Measurements from ENCODE around the gene ADAMTSL3.
"Not testable (repeated sequence)": the region's sequence is repeated elsewhere in the genome, so short reads cannot be mapped to it uniquely, and the experiment has no call there.

ADAMTSL3 gene

DNA sequence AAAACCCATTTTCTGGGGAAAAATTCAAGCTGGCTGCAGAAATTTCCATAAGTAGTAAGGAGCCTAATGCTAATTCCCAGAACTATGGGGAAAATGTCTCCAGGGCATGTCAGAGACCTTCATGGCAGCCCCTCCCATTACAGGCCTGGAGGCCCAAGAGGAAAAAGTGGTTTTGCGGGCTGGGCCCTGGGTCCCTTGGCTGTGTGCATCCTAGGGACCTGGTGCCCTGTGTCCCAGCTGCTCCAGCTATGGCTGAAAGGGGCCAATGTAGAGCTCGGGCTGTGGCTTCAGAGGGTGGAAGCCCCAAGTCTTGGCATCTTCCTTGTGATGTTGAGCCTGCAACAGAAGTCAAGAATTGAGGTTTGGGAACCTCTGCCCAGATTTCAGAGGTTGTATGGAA, 48.4 kb downstream of the ADAMTSL3 start:
- not testable (repeated sequence) for DNase-seq (ENCODE audit: low read depth in 2 of 2)

DNA sequence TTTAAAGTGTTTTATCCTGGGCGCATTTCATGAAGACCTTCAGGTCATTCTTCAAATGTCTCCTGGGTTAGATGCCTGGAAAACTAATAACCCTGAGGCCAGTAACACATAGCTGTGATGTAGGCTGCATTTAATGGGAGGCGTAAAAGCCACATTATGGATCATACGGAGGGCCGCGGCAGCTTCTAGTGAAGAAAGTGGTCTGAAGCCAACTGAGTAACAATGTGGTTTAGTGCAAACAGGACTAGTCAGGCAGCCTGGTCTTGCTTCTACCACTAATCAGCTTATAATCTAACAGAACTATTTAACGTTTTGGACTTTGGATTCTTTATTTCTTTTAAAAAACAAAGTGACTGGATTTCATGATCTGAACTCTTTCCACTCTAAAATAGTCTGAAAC, 54.4 kb downstream of the ADAMTSL3 start:
- no peak for DNase-seq (ENCODE audit: low read depth in 2 of 2)

DNA sequence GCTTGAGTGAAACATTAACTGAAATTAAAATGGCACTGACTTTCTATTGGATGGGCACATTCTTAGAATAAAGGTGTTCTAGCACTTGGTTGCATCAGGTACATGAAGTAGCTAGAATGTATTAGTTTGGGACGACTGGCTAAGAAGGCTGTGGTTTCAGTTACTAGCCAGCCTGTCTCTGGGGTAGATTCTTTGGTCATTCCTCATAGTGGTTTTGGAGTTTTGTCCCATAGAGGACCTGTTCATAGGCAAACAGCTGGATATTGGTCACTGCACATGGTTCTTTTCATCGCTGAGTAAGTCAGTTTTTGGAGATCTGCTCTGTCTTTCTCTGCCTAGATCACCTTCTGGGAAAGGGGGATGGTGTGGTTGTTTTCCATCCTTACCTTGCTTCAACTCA, 55.3 kb downstream of the ADAMTSL3 start:
- DNase-seq (ENCODE audit: low read depth in 2 of 2) = no peak

DNA sequence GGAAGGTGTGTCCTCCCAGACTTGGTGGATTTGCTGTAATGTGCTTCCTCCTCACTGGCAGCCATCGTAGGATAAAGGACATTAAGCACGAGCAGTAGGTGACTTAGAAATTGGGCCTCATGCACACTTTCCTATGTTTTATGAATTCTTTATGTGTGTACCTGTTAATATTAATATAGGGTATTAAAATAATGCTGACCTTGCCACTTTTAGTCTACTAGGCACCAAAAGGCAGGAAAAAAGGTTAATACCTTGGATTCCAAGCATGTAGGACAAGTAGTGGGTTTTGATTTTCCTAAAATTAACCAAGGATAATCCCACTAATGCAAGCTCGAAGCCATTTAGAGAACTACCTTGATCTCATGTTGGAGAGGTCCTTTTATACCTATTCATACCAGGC, 55.9 kb downstream of the ADAMTSL3 start:
- no peak for DNase-seq (ENCODE audit: low read depth in 2 of 2)

DNA sequence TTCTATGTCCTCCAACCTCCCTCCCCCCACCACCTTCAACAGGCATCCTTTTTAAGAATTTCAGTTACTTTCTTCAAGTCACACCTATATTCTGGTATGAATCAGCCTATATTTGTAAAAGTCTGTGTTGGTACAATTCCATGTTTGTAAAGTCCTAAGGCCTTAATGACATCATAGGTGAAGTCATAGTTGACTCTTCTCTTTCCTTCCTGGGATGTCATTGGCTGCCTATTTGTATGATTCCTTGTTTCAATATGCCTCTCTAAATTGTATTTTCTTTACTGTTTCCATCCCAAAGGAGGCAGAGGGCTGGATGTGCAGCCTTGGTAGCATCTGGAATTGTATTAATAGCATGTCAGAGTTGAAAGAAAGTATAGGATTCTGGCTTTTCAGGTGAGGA, 56.5 kb downstream of the ADAMTSL3 start:
- no peak for DNase-seq (ENCODE audit: low read depth in 2 of 2)

DNA sequence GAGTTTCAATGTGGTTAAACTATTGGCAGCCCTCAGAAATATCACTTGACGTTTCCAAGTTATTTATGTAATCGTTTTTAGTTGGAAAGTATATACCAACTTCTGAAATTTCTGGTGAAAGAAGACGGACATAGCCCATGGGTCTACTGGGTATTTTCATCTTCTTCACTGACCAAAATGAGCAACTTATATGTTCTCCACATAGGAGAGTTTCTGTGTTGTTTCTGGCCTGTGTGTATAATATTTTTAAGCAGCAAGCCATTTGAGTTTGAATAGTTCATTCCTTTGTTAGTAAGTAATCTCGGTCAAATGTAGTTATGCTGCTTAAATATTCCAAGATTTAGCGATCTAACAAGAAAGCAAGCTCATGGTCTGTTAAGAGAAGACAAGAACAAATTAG, 57.3 kb downstream of the ADAMTSL3 start:
- no peak for DNase-seq (ENCODE audit: low read depth in 2 of 2)

DNA sequence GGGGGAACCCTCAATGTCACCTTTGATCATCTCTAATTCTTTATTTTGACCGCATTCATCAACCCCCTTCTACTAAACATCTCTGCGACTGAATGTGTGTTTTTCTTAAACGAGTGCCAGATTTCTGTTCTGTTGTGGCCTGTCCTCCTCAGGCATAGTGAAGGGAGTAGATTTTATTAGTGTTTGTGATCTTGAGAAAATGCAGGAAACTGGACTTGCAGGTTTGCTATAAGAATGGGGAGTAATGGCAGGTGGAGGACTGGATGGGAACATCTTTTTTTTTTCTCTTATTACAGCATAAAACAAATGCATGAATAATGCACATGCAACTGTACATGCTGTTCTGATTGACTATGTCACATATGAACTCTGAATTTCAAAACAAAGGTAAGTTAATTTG, 59.3 kb downstream of the ADAMTSL3 start:
- no peak for DNase-seq (ENCODE audit: low read depth in 2 of 2)

DNA sequence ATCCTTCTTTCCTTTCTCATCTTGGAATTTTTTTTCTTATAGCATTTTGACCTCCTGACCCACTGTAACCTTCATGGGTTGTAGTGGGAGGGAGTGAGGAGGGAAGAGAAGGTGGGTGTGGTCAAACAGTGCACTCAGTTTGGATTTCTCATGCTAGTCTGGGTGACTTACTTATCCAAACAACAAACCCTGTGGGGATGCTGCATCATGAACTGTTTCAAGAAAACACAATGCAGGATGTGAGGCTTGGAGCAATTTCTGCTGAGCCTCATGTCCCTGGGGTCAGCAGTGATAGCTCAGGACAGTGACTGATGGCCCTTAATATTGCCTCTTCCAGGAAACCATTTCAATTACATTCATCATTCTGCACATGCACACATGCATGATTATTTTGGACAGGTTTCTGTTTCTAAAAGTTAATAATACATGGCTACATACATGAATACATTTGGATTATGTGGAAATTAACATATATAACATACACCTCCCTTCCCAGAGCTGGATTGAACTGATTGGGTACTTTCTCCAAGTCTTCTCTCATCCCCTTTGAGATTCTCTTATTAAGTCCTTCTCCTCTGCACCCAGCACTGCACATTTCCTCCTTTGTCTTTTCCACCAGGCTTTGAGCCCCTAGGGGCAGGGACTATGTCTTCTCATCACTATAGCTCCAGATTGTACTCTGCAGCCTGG, 61.2 kb downstream of the ADAMTSL3 start:
- DNase-seq (ENCODE audit: low read depth in 2 of 2) = no peak

DNA sequence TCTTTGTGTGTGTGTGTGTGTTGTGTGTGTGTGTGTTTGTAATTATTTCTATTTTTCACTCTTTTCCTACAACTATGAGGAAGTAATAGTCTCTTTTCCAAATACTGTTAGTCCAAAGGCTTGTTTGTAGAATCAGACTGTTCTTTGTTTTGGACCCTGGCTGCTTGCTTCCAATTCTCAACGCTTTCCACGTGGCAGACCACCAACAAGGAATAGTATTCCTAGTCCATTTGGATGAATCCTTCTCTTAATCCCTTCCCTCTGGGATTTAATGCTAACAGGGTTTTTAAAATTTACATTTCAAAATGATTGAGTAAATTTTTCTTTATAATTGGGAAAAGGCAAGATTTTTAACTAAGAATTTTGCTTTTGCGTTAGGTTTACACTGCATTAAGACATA, 62.7 kb downstream of the ADAMTSL3 start:
- DNase-seq (ENCODE audit: low read depth in 2 of 2) = no peak

DNA sequence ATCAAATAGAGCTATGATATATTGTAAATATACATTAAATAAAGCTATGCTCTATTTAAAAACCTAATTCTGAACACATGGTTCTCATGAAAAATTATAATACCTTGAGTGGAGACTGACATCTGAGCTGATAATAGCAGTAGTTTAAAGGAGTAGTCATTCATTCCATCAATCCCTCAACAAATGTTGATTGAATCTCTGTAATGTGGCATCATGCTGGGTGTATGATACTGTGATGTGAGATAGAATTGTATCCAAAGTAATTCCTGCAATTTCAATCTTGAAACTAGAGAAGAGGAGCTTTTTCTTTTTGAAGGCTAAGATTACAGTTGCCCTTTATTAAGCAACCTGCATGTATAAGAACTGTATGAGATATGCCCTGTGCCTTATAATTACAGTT, 63.1 kb downstream of the ADAMTSL3 start:
- DNase-seq (ENCODE audit: low read depth in 2 of 2) = no peak

DNA sequence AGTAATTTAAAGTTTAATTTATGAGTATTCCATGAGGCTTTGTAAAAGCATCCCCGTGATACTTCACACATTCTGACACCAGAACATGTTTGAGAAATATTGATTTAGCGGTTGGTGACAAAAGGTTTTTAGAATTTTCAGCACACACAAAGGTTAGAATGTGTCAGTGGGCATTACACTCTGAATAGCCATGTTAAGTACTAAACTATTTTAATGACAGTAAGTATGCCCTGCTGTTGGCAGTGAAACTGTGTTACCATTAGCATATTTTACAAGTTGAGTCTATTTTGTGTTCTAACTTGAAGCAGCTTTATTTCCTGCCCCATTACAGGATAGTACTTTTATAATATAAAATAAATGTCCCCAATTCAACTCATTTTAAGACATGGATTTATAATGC, 66.5 kb downstream of the ADAMTSL3 start:
- no peak for DNase-seq (ENCODE audit: low read depth in 2 of 2)

DNA sequence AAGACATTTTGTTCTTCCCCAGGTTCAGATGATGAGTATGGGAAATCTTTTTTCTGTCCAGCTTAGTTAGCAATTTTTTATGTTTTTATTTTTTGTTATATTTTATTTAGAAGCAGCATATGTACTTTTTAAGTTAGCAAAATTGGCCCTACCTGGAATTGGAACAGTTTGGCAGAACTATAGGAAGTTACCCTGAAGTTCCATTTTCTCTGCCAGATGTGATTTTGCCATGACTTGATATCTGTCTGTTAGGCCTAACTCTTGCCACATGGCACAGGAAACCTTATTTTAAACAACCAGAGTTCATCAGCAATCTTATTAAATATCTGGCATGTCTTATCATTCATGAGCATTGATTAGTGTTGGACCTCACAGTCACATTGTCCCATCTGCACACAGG, 67.1 kb downstream of the ADAMTSL3 start:
- DNase-seq (ENCODE audit: low read depth in 2 of 2) = no peak

DNA sequence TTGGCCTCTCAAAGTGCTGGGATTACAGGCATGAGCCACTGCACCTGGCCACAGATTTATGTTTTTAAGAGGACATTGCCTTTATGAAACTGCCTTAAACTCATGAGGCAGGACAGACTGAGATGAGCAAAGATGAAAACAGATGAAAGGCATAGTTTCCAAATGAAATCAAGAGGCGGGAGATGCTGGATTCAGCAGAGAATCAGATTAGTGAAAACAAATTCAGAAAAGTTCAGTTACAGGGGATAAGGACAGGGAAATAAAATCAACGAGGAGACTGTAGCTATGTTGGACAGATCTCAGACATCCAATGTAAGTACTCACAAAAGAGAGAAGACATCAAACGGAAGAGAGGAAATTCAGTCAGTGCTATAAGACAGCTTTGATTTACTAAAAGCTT, 68.1 kb downstream of the ADAMTSL3 start:
- DNase-seq (ENCODE audit: low read depth in 2 of 2) = no peak

DNA sequence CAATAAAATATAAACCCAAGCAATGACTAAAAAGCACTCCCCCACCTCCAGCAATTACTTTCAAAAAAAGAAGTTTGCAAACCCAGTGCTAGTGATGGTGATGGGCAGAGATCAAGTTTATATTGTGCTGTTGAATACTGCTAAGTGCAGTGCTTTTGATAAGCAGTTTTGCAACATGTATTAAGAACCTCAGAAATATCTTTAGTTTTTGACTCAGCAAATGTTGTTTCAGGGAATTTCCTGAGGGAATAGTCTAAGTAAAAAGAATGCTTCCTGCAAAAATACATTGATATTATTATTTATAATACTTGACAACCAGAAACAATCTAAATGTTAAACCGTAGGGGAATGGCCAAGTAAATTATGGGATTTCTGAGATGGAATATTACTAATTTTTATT, 69.3 kb downstream of the ADAMTSL3 start:
- no peak for DNase-seq (ENCODE audit: low read depth in 2 of 2)

DNA sequence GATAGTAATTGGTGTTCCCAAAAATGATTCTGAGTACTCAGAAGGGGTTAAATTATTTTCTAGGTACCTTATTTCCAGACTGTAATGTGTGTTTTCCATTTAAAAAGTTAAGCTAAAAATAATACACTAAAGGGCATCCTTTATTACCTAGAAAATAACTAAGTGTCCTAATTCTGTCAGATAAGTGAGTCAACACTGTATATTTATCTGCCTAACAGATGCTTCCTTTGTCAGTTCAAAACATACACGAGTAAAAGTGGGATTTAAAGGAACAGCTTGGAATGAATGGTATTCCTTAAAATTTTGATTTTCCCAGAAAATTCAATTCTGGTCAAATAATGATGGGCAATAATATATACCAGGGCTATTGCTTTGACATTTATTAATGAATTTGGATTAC, 78.3 kb downstream of the ADAMTSL3 start:
- no peak for DNase-seq (ENCODE audit: low read depth in 2 of 2)

DNA sequence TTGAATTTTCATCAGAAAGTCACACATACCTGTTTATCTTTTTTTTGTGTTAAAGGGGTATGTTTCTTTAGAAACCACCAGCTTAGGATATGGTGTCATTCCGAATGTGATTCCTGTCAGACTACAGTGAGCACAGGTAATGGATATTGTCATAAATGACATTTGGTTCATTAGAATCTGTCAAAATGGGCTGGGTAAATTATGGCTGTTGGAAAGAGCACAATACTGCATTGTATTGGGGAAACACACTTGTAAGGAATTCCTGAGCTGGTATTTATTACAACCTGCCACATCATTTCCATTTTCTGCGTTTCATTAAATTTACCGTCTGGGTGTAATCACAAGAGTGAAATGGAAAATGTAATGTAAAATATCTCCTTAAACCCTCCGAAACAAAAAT, 78.8 kb downstream of the ADAMTSL3 start:
- DNase-seq (ENCODE audit: low read depth in 2 of 2) = no peak

DNA sequence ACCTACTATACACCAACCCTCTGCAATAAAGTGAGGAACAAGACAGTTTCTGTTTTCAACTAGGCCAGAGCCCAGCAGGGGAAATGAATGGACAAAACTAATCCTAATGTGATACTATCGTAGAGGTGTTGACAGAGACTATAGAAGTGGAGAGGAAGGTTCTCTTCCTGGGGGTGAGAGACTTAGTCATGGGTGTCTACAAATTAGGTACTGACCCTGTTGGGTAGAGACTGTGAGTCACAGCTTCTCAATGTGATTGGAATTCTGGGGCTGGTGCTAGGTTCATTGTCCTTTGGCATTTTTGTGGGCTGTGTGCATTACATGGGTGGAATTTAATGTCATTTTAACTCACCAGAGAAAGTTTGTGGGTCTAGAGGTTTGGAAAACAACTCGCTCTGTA, 79.3 kb downstream of the ADAMTSL3 start:
- DNase-seq (ENCODE audit: low read depth in 2 of 2) = no peak

DNA sequence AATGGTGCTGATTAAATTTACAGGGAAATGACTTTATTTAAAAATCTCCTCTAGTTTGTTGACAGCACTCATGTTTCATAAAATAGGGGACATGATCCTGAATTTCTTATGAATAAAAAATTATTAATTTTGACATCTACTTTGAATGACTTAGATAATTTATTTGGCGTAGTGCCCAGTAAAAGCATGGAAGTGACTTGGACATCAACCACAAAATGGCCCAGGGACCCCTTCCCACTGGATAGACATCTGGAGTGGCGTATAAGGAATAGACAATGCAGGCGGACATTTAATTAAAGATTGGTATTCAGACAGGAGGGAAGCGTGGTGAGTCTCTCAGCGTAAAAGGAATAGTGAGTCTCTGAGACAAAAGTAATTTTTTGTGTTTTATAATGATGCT, 79.8 kb downstream of the ADAMTSL3 start:
- DNase-seq (ENCODE audit: low read depth in 2 of 2) = no peak

DNA sequence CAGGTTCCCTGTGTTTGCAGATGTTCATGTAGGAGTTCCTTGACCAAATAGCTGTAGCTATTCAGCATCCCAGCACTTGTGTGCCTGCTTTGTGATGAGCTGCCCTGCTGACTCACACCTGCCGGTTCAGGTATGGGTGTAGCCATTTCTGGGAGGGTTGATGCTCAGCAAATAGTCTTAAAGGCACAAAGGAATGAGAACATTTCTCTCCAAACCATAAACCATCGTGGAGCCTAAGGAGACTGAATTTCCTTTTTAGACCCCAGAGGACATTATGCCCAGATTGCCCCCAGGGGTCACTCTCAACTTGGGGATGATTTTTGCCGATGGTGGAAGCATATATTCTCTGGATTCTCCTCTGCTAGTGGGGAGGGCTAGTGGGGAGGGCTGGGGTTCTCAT, 80.6 kb downstream of the ADAMTSL3 start:
- DNase-seq (ENCODE audit: low read depth in 2 of 2) = no peak

DNA sequence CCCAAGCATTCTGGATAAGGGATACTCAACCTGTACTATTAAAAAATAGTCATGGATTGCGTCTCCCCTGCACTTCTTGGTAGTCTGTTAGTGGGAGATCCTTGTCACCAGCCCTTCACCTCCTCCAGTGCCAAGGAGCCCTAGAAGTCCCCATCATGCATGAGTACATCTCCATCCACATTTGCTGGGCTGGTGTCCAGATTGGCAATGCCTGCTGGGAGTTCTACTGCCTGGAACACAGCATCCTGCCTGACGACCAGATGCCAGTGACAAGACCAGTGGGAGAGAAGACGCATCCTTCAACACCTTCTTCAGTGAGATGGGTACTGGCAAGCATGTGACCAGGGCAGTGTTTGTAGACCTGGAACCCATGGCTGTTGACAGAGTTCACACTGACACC, 85.7 kb downstream of the ADAMTSL3 start:
- no peak for DNase-seq (ENCODE audit: low read depth in 2 of 2)

DNA sequence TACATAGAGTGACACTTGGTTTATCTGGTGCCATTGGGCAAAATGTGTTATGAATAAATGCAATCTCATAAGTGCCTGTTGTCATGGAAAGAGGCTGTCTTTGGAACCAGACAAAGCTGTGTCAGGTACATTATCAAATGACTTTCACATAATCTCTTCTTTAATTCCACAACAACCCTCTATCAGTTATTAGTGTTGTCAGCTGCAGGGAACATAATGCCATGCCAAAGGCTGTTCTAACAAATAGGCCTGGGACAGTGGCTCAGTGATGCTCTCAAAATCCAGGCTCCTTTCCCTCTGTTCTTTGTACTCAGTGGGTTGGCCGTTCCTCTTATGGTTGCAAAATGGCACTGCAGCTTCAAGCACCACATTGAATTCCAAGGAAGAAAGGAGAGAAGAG, 91.8 kb downstream of the ADAMTSL3 start:
- no peak for DNase-seq (ENCODE audit: low read depth in 2 of 2)

DNA sequence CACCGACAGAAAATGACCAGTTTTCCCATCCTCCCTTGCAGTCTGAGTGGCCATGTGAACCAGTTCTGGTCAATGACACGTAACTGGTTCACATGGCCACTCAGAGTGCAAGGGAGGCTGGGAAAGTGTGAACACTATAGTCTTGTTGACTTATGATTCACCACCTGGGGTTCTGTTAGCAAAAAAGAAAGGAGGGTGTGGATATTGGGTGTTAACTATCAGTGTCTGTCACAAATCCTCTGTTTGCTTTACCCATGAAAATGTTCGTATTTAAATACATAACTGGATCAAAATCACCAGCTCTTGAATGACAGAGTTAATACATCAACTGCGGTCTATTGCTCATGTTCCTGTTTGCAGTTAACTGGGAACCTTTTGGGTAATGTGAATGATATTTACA, 92.3 kb downstream of the ADAMTSL3 start:
- no peak for DNase-seq (ENCODE audit: low read depth in 2 of 2)

DNA sequence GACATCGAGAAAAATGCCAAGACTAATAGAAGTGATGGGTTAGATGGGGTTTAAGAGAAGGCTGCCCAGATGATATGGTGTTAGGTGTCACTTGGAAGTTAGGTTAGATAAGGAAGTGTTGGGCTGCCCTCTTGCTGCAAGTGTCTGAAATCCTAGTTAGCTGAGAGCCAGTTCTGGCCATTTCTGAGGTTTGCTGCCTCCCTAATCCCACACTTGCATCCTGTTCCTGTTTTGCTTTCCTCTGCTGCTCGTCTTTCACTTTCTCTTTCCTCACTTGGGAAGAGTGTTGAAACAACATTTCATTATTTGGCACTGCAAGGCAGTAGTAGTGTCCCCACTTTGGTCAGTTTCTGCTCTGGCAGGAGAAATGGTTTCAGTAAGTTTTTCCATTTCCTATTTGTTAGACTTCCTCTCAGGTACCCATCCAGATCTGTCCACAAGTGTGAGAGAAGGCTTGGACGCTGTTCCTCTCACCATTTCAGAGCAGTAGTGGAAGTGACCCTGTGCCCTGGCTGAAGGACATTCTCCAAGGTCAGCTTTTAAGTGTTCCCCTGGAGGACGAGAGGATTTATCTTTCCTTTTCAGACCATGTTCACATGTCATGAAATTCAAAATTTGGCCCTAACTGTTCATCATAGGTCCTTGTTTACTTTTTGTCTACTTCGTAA, 93.3 kb downstream of the ADAMTSL3 start:
- DNase-seq (ENCODE audit: low read depth in 2 of 2) = no peak

DNA sequence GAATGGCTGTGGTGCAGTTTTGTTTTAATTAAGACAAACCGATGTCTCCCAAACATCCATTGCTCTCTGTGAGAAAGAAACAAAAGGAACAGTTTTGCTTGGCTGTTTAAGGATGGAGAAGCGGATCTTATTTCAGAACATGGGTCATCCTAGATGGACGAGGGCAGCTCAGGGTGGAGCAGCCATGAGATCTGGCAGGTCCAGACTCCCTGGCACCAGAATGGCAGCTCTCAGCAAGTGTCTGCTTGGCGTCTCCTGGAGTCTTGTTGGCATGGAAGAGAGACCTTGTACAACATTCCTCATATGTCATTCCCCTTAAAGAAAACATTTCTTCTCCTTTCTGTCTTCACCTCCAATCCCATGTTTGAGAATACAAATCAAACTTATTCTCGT, 93.8 kb downstream of the ADAMTSL3 start:
- DNase-seq (ENCODE audit: low read depth in 2 of 2) = no peak
